Lower lobe of right lung (tissue), 2 donors: ENCODE measurements around the gene PRKCQ. TPM values are rescaled to one million over a fixed set of nuclear protein-coding genes. Genes with fewer than 3 reads are reported as not detected.

Experiments used
- ATAC-seq, 2 donors: fragments of 200-7000 bp; cut with Tn5 transposase; one replicate each; pipeline ENCODE4 v1.9.1; 2020 to 2022; ENCODE audit warnings: mild to moderate bottlenecking in 2 of 2, moderate library complexity in 2 of 2
- DNase-seq: peaks from one replicate; pipeline ENCODE4 v3.0.0-alpha.2; 2020
- H3K27ac ChIP-seq: fragments of 200-600 bp; one replicate; pipeline ENCODE4 v1.8.0; 2022
- H3K27me3 ChIP-seq: fragments of 200-600 bp; one replicate; pipeline ENCODE4 v1.8.0; 2022; ENCODE audit warnings: low read depth
- H3K36me3 ChIP-seq: fragments of 200-600 bp; one replicate; pipeline ENCODE4 v1.8.0; 2022; ENCODE audit warnings: mild to moderate bottlenecking
- H3K4me1 ChIP-seq: fragments of 200-600 bp; one replicate; pipeline ENCODE4 v1.8.0; 2022
- H3K4me3 ChIP-seq: fragments of 200-600 bp; one replicate; pipeline ENCODE4 v1.8.0; 2022; ENCODE audit warnings: mild to moderate bottlenecking
- H3K9me3 ChIP-seq: fragments of 200-600 bp; one replicate; pipeline ENCODE4 v1.8.0; 2022
- CTCF ChIP-seq: fragments of 200-600 bp; IDR thresholded peaks from one replicate; pipeline ENCODE4 v1.8.0; 2022; ENCODE audit warnings: antibody characterized with exemption, mild to moderate bottlenecking
- intact Hi-C: fragments of 100-400 bp; cut with DNase I; formaldehyde crosslinking; loops from one replicate; pipeline ENCODE4 v1.11.0; 2022
- total RNA-seq: library from RNA; stranded (reverse); fragmentation: NEBNext Ultra II Directional; extraction: Animal tissue kit (Norgen Biotek cat#: 25700); gene quantifications from one replicate; pipeline ENCODE4 v1.2.1, GENCODE V29; 2021
- donor health status: DM: no; HTN: yes; CAD: no; lungs with severe emphysema.

The PRKCQ gene
- total RNA-seq, 1 donor from 2014 or later: 8.1 TPM

DNA sequence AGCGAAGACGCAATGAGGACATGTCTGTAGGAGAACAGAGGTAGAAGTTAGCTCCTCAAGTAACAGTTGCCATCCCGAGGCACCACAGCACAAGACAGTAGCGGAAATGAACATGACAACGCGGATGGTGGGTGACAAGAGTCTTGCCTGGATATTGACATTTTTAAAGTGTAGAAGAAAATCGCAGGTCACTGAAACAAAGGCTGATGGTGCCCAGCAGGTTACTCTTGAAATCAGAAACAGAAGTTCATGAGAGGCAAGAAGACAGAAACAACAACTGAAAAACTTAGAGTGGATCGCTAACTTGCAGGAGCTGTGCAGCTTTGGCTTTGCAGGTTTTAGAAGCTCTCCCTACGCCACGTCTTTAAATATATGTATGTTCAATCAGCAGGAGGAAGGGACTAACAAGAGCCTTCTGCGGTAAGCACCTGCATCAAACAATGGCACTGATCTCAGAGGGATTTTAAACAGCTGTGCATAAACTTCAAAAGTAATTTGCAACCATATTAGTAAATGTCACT is 1.8 kb downstream of the PRKCQ start:
- no peak for ATAC-seq
- no peak for TF ChIP-seq CTCF
- intact Hi-C loops: no loop called here
- H3K36me3 ChIP-seq: no peaks in the 10 kb centered on the region
- H3K4me3 ChIP-seq: peak overlapping the region; percentile 71
- no peaks in the 10 kb centered on the region for H3K4me1 ChIP-seq
- H3K27me3 ChIP-seq: peaks cover 18% of the 10 kb centered on the region
- no peak for DNase-seq
- no peaks in the 10 kb centered on the region for H3K9me3 ChIP-seq
- peak overlapping the region; percentile 60 for H3K27ac ChIP-seq

DNA sequence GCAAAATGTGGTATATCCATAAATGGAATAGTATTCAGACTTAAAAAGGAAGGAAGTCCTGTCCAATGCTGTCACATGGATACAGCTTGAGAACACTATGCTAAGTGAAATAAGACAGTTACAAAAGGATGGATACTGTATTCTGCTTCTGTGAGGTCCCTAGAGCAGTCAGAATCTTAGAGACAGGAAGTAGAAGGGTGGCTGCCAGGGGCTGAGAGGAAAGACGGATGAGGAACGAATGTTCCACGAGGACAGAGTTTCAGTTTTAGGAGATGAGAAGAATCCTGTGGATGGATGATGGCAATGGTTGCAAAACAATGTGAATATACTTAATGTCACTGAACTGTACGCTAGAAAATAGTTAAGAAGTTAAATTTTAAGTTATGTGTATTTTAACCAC is 3.8 kb downstream of the PRKCQ start:
- TF ChIP-seq CTCF: no peak
- peaks cover 13% of the 10 kb centered on the region for H3K27me3 ChIP-seq
- no peak for ATAC-seq
- H3K4me3 ChIP-seq: no peak overlapping the region
- intact Hi-C loops: no loop called here
- H3K27ac ChIP-seq: no peak overlapping the region
- H3K4me1 ChIP-seq: no peaks in the 10 kb centered on the region
- H3K36me3 ChIP-seq: no peaks in the 10 kb centered on the region
- no peaks in the 10 kb centered on the region for H3K9me3 ChIP-seq
- DNase-seq: no peak

DNA sequence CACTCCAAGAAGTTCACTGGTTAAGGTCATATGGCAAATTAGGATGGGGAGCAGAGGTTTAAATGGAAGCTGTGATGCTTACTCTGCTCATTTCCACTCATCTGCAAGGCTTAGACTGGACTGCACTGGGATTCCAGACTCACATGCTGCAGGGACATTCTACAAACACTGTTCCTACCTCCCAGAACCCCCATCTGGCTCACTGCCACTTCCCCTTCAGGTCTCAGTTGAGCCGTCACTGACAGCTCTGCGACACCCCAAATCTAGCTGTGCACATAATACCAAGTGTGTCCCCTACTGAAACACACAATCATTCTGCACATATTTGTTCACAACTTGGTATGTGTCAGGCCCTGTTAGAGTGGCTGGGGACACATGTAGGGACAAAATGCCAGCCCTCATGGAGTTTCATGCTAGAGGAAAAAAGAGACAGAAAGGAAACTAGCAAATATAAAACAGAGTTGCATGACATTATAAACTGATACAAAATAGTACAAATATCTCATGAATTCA is 5.4 kb downstream of the PRKCQ start:
- intact Hi-C loops: no loop called here
- H3K36me3 ChIP-seq: no peaks in the 10 kb centered on the region
- H3K27ac ChIP-seq: no peak overlapping the region
- TF ChIP-seq CTCF: no peak
- H3K4me3 ChIP-seq: no peak overlapping the region
- no peaks in the 10 kb centered on the region for H3K4me1 ChIP-seq
- ATAC-seq: no peak
- peaks cover 13% of the 10 kb centered on the region for H3K27me3 ChIP-seq
- no peak for DNase-seq
- no peaks in the 10 kb centered on the region for H3K9me3 ChIP-seq

DNA sequence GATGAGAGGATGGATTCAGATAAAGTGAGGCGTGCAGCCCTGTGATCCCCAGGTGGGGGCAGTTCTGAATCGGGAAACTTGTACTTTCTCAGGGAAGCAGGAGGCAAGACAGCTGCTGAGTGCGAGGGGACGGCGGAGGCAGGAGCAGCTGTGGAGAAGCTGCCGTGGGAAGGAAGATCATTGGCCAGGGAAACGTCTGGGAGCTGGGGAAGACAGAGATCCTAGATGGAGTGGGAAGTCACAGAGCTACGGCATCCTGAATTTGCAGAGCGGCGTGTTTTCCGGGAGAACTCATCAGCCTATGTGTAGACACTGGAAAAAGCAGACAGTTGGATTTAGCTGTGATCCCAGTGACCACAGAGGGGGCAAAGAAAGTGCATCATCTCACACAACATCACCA is 9.2 kb downstream of the PRKCQ start:
- H3K27ac ChIP-seq: no peak overlapping the region
- no peak for TF ChIP-seq CTCF
- peaks cover 7% of the 10 kb centered on the region for H3K4me1 ChIP-seq
- H3K9me3 ChIP-seq: no peaks in the 10 kb centered on the region
- peaks cover 5% of the 10 kb centered on the region for H3K27me3 ChIP-seq
- DNase-seq: no peak
- H3K36me3 ChIP-seq: no peaks in the 10 kb centered on the region
- no peak for ATAC-seq
- intact Hi-C loops: no loop called here
- H3K4me3 ChIP-seq: no peak overlapping the region

- intact Hi-C loops: no loop called here
- ATAC-seq: no peak
Measured at GRCh38 chr10:6569259-6569658, 10.8 kb downstream of the PRKCQ start.

More at GRCh38 chr10:6569259-6569658, 10.8 kb downstream of the PRKCQ start:
- Histone ChIP-seq H3K9me3 (no peaks in the 10 kb centered on the region), H3K36me3 (no peaks in the 10 kb centered on the region), H3K4me3 (no peak overlapping the region), H3K4me1 (peaks cover 12% of the 10 kb centered on the region), H3K27me3 (peaks cover 5% of the 10 kb centered on the region), H3K27ac (no peak overlapping the region)
- no peak for DNase-seq
- TF ChIP-seq CTCF: no peak
